Esophagus (tissue), 2 donors: ENCODE measurements around the gene NEK11. TPM values are rescaled to one million over a fixed set of nuclear protein-coding genes. Genes with fewer than 3 reads are reported as not detected.

Source experiments
- H3K27ac ChIP-seq, 2 donors: one replicate each; pipeline ENCODE4 v1.5.1; 2013; ENCODE audit warnings: low read depth in 2 of 2, mild to moderate bottlenecking in 2 of 2, inconsistent platforms in 1 of 2, low read length in 1 of 2, moderate library complexity in 1 of 2
- H3K27me3 ChIP-seq, 2 donors: one replicate each; pipeline ENCODE4 v1.6.1; 2013; ENCODE audit warnings: low read length in 2 of 2, control low read depth in 1 of 2, mild to moderate bottlenecking in 1 of 2; ENCODE audit not compliant: insufficient read depth in 2 of 2, control insufficient read depth in 1 of 2
- H3K36me3 ChIP-seq, 2 donors: one replicate each; pipeline ENCODE4 v1.6.1; 2013; ENCODE audit warnings: low read length in 1 of 2; ENCODE audit not compliant: control insufficient read depth in 2 of 2, insufficient read depth in 2 of 2
- H3K4me1 ChIP-seq, 2 donors: one replicate each; pipeline ENCODE4 v1.6.1; 2013; ENCODE audit warnings: low read length in 1 of 2; ENCODE audit not compliant: control insufficient read depth in 2 of 2, insufficient read depth in 2 of 2
- H3K4me3 ChIP-seq, 2 donors: one replicate each; pipeline ENCODE4 v1.5.1; 2013; ENCODE audit warnings: low read length in 2 of 2, mild to moderate bottlenecking in 2 of 2, low read depth in 1 of 2, moderate library complexity in 1 of 2
- H3K9me3 ChIP-seq, 2 donors: one replicate each; pipeline ENCODE4 v1.6.1; 2013; ENCODE audit warnings: mild to moderate bottlenecking in 2 of 2, low read depth in 1 of 2, low read length in 1 of 2, moderate library complexity in 1 of 2; ENCODE audit not compliant: control insufficient read depth in 2 of 2, insufficient read depth in 1 of 2
- WGBS, 2 donors: extraction: QIAGEN DNeasy Blood & Tissue Kit; methylation state at CpG; one replicate each; pipeline ENCODE4 v1.1.7; 2013; 5-methylcytosine and 5-hydroxymethylcytosine counted together
- polyA plus RNA-seq, 2 donors: library from polyadenylated mRNA; stranded (reverse); fragments of 200-250 nt; gene quantifications; one replicate each; pipeline ENCODE4 v1.2.3, GENCODE V29; 2013
- donor health status: healthy with polysubstance abuse.
- donor health status: Bipolar disorder and iron deficiency.

The NEK11 gene
- polyA plus RNA-seq, 2 donors = 1.2 to 1.5 TPM

- Histone ChIP-seq H3K4me1 (no peaks in the 10 kb centered on the region), H3K4me3 (no peak overlapping the region), H3K9me3 (no peaks in the 10 kb centered on the region), H3K36me3 (peaks cover 0 to 3% of the 10 kb centered on the region in 2 donors), H3K27ac (no peak overlapping the region), H3K27me3 (no peaks in the 10 kb centered on the region)
- 98% methylated on average over 2 of the region's 2 CpGs for WGBS, 2 donors
Measured at GRCh38 chr3:131007256-131007655, 19.4 kb upstream of the NEK11 start.

GRCh38 chr3:131007782-131008181 is 18.9 kb upstream of the NEK11 start:
- H3K36me3 ChIP-seq = peaks cover 0 to 3% of the 10 kb centered on the region in 2 donors

GRCh38 chr3:131008326-131008725 is 18.4 kb upstream of the NEK11 start:
- H3K4me1 ChIP-seq = no peaks in the 10 kb centered on the region
- no peak overlapping the region for H3K27ac ChIP-seq
- H3K9me3 ChIP-seq = no peaks in the 10 kb centered on the region
- no peaks in the 10 kb centered on the region for H3K27me3 ChIP-seq
- no peak overlapping the region for H3K4me3 ChIP-seq
- peaks cover 0 to 3% of the 10 kb centered on the region in 2 donors for H3K36me3 ChIP-seq
- 96 to 100% methylated on average over 1 of the region's 1 CpG for WGBS, 2 donors

More at GRCh38 chr3:131007782-131008181, 18.9 kb upstream of the NEK11 start:
- H3K9me3 ChIP-seq = no peaks in the 10 kb centered on the region
- no peak overlapping the region for H3K27ac ChIP-seq
- H3K27me3 ChIP-seq = no peaks in the 10 kb centered on the region
- no peaks in the 10 kb centered on the region for H3K4me1 ChIP-seq
- H3K4me3 ChIP-seq = no peak overlapping the region
- WGBS, 2 donors = 98 to 100% methylated on average over 2 of the region's 2 CpGs

- 86 to 88% methylated on average over 1 of the region's 1 CpG for WGBS, 2 donors
- Histone ChIP-seq H3K27ac (peak overlapping the region in 1 of 2 donors; percentile 25), H3K36me3 (peaks cover 0 to 3% of the 10 kb centered on the region in 2 donors), H3K27me3 (no peaks in the 10 kb centered on the region), H3K9me3 (no peaks in the 10 kb centered on the region), H3K4me3 (no peak overlapping the region), H3K4me1 (no peaks in the 10 kb centered on the region)
Measured at GRCh38 chr3:131009698-131010097, 17.0 kb upstream of the NEK11 start.

GRCh38 chr3:131018970-131019369 is 7.7 kb upstream of the NEK11 start:
- 83 to 89% methylated on average over 3 of the region's 3 CpGs for WGBS, 2 donors
- no peaks in the 10 kb centered on the region for H3K4me1 ChIP-seq

GRCh38 chr3:131020122-131020693 is 6.5 kb upstream of the NEK11 start:
- Histone ChIP-seq H3K27me3 (no peaks in the 10 kb centered on the region), H3K9me3 (no peaks in the 10 kb centered on the region), H3K36me3 (no peaks in the 10 kb centered on the region), H3K27ac (no peak overlapping the region), H3K4me1 (no peaks in the 10 kb centered on the region), H3K4me3 (no peak overlapping the region)
- WGBS, 2 donors = 78 to 80% methylated on average over 5 of the region's 5 CpGs

More at GRCh38 chr3:131018970-131019369, 7.7 kb upstream of the NEK11 start:
- Histone ChIP-seq H3K4me3 (no peak overlapping the region), H3K27me3 (no peaks in the 10 kb centered on the region), H3K27ac (no peak overlapping the region), H3K36me3 (peaks cover 0 to 1% of the 10 kb centered on the region in 2 donors), H3K9me3 (no peaks in the 10 kb centered on the region)

- Histone ChIP-seq H3K4me3 (peak overlapping the region in 1 of 2 donors; percentile 94), H3K9me3 (no peaks in the 10 kb centered on the region), H3K27ac (no peak overlapping the region), H3K27me3 (no peaks in the 10 kb centered on the region), H3K4me1 (peaks cover 0 to 3% of the 10 kb centered on the region in 2 donors), H3K36me3 (no peaks in the 10 kb centered on the region)
- WGBS, 2 donors = 52 to 89% methylated on average over 1 of the region's 1 CpG
Measured at GRCh38 chr3:131025539-131025938, 1.1 kb upstream of the NEK11 start.

- Histone ChIP-seq H3K4me3 (no peak overlapping the region), H3K9me3 (no peaks in the 10 kb centered on the region), H3K27me3 (no peaks in the 10 kb centered on the region), H3K36me3 (no peaks in the 10 kb centered on the region), H3K4me1 (peaks cover 0 to 3% of the 10 kb centered on the region in 2 donors), H3K27ac (no peak overlapping the region)
- WGBS, 2 donors = 86 to 87% methylated on average over 3 of the region's 3 CpGs
Measured at GRCh38 chr3:131028844-131029243, 2.2 kb downstream of the NEK11 start.

GRCh38 chr3:131031660-131032059 is 5.0 kb downstream of the NEK11 start:
- H3K27ac ChIP-seq = no peak overlapping the region
- WGBS, 2 donors = 55 to 80% methylated on average over 3 of the region's 3 CpGs

GRCh38 chr3:131033480-131034080 is 6.9 kb downstream of the NEK11 start:
- Histone ChIP-seq H3K9me3 (no peaks in the 10 kb centered on the region), H3K27me3 (no peaks in the 10 kb centered on the region), H3K4me1 (no peaks in the 10 kb centered on the region), H3K27ac (no peak overlapping the region), H3K4me3 (no peak overlapping the region), H3K36me3 (no peaks in the 10 kb centered on the region)
- 18 to 21% methylated on average over 1 of the region's 1 CpG for WGBS, 2 donors

More at GRCh38 chr3:131031660-131032059, 5.0 kb downstream of the NEK11 start:
- Histone ChIP-seq H3K4me1 (no peaks in the 10 kb centered on the region), H3K36me3 (no peaks in the 10 kb centered on the region), H3K27me3 (no peaks in the 10 kb centered on the region), H3K4me3 (no peak overlapping the region), H3K9me3 (no peaks in the 10 kb centered on the region)
